ENCODE data around the gene DNAJB11.

DNA sequence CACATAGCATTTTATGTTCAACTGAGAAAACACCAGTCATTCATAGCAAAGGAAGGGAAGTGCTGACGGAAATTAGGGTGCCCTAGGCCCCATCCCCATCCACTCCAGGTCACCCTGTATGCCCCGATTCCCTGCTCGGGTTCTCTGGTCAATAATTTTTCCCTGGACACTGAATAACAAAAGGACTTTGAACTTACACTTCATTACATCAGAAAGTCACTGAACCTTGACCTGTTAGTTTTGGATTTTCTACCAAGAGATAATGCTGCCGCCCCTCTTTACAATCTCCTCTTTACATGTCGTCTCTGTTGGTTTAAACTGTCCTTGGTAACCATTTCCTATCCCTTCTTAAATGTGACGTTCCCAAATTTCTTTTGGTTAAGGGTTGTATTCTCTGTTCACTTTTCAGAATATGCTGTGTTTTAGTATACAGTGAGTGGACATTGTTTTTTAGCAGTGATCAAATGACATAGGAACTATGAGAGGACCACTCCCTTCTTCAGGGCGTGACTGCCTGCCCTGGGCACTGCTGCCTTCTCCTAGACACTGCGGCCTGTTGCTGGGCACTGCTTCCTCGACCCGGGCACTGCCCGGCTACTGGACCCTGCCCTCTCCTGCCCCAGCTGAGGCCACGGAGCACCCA lies 28.7 kb downstream of the DNAJB11 start:
- TF ChIP-seq, protein P1, sequence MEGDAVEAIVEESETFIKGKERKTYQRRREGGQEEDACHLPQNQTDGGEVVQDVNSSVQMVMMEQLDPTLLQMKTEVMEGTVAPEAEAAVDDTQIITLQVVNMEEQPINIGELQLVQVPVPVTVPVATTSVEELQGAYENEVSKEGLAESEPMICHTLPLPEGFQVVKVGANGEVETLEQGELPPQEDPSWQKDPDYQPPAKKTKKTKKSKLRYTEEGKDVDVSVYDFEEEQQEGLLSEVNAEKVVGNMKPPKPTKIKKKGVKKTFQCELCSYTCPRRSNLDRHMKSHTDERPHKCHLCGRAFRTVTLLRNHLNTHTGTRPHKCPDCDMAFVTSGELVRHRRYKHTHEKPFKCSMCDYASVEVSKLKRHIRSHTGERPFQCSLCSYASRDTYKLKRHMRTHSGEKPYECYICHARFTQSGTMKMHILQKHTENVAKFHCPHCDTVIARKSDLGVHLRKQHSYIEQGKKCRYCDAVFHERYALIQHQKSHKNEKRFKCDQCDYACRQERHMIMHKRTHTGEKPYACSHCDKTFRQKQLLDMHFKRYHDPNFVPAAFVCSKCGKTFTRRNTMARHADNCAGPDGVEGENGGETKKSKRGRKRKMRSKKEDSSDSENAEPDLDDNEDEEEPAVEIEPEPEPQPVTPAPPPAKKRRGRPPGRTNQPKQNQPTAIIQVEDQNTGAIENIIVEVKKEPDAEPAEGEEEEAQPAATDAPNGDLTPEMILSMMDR (IDR thresholded peaks at IDR 0.05), result no peak
- TF ChIP-seq POLR2A (IDR thresholded peaks at IDR 0.05), result no peak

Measured in lower leg skin (tissue), 3 donors.